ENCODE data around the gene PYROXD2.

Gene PYROXD2

DNA sequence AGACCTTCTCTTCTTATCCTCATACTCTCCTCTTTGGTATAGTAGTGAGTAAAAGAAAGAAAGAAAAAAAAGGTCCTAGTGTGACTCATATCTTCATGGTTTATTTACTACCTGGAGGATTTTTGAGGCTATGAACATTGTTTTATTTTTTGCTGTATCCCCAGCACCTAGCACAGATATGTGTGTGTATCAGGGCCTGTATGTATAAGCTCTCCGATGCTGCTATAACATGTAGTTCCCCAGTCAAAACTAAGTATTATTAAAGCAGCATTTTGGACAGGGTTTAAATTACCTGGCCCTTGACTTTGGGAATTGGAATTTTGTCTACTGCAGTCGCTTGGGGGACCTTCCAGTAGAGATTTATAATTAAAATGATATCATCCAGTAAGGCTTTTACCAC is 46.3 kb downstream of the PYROXD2 start:
- TF ChIP-seq, protein P1, sequence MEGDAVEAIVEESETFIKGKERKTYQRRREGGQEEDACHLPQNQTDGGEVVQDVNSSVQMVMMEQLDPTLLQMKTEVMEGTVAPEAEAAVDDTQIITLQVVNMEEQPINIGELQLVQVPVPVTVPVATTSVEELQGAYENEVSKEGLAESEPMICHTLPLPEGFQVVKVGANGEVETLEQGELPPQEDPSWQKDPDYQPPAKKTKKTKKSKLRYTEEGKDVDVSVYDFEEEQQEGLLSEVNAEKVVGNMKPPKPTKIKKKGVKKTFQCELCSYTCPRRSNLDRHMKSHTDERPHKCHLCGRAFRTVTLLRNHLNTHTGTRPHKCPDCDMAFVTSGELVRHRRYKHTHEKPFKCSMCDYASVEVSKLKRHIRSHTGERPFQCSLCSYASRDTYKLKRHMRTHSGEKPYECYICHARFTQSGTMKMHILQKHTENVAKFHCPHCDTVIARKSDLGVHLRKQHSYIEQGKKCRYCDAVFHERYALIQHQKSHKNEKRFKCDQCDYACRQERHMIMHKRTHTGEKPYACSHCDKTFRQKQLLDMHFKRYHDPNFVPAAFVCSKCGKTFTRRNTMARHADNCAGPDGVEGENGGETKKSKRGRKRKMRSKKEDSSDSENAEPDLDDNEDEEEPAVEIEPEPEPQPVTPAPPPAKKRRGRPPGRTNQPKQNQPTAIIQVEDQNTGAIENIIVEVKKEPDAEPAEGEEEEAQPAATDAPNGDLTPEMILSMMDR (IDR thresholded peaks at IDR 0.05; ENCODE audit: low read depth, low read length, poor library complexity, severe bottlenecking), result no peak
- no peak for TF ChIP-seq EZH2phosphoT487 (IDR thresholded peaks at IDR 0.05; ENCODE audit: borderline replicate concordance, low read length)
- H3K79me2 ChIP-seq (ENCODE audit: control insufficient read depth, low read length), result no peaks in the 10 kb centered on the region
- H3K4me1 ChIP-seq (ENCODE audit: control insufficient read depth, low read length), result no peaks in the 10 kb centered on the region
- H3K9me2 ChIP-seq (replicated peaks; ENCODE audit: control insufficient read depth, low read length), result no peaks in the 10 kb centered on the region
- peaks cover 10% of the 10 kb centered on the region for H3K27me3 ChIP-seq (ENCODE audit: control insufficient read depth, low read length)
- H3K9me3 ChIP-seq (ENCODE audit: control insufficient read depth, insufficient read depth, low read length), result no peaks in the 10 kb centered on the region
- H3K27ac ChIP-seq (ENCODE audit: low read depth, low read length), result no peak overlapping the region
- no peaks in the 10 kb centered on the region for H4K20me1 ChIP-seq (ENCODE audit: control insufficient read depth, insufficient read depth, low read depth, low read length)
- no peaks in the 10 kb centered on the region for H3K36me3 ChIP-seq (ENCODE audit: control insufficient read depth, low read length)
- H3K4me3 ChIP-seq (ENCODE audit: low read length), result no peak overlapping the region
- no peak overlapping the region for H3K4me2 ChIP-seq (ENCODE audit: low read length)
- no peaks in the 10 kb centered on the region for H3F3A ChIP-seq (ENCODE audit: control insufficient read depth, insufficient read depth)

DNA sequence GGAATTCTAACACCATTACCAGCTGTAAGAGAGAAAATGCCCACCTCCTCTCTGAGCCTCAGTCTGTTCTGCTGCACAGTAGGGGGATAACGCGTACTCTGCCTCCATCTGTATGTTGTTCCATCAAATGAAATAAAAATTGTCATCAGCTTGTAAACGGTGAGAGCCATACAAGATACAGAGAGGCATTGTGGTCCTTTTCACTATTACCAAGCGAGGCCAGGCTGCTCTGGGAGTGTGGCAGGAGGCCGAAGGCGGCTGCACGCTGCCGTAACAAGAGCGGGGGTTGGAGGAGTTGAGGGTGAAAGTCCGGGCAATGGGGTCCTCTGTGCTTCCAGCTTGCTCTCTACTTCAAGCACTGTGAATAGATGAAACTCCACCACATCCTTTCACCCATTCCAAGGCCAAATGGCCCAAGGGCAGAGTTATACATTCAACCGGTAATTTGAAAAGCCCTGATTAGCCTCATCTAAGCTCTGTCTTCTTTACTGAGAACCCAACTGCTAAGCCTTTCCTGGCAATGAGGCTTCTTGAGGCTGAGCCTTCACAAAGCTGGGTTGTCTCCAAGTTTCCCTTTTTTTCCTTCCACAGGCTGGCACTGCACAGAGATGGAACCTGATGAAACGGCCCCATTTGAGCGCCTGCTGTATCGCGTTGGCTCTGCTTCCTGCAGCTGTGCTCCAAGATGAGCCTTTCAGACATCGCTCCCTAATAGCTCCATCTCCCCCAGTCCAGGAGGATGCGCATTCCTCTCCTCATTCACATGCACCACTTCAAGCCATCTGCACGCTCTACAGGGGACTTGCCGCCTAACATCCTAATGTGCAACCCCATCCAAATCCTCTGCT is 47.2 kb downstream of the PYROXD2 start:
- H3K9me3 ChIP-seq (ENCODE audit: control insufficient read depth, insufficient read depth, low read length), result no peaks in the 10 kb centered on the region
- TF ChIP-seq, protein P1 (IDR thresholded peaks at IDR 0.05; ENCODE audit: low read depth, low read length, poor library complexity, severe bottlenecking), result no peak
- no peak for TF ChIP-seq EZH2phosphoT487 (IDR thresholded peaks at IDR 0.05; ENCODE audit: borderline replicate concordance, low read length)

DNA sequence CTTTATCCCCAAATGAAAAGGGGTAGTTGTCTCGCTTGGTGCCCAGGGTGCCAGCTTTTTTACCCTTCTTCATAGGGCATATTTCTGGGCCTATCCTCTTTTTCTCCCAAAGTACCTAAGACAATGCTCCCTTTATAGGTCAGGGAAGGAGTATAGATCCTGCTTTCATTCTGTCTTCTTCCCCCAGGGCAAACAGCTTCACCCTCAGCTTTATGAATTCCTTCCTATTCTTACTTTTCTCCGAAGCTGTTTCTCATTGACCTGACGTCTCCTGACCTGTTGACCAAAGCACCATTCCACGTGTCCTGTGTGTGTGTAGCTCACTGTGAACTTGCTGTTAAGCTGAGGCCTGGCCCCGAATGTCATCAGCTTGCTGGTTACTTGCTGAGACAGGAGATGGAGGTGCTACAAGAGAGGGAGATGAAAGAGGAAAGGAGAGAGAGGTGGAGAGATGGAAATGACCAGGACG is 48.9 kb downstream of the PYROXD2 start:
- H3K4me2 ChIP-seq (ENCODE audit: low read length), result no peak overlapping the region
- H3K4me1 ChIP-seq (ENCODE audit: control insufficient read depth, low read length), result no peaks in the 10 kb centered on the region
- H3K9me3 ChIP-seq (ENCODE audit: control insufficient read depth, insufficient read depth, low read length), result no peaks in the 10 kb centered on the region
- TF ChIP-seq EZH2phosphoT487 (IDR thresholded peaks at IDR 0.05; ENCODE audit: borderline replicate concordance, low read length), result no peak
- TF ChIP-seq, protein P1 (IDR thresholded peaks at IDR 0.05; ENCODE audit: low read depth, low read length, poor library complexity, severe bottlenecking), result no peak
- no peaks in the 10 kb centered on the region for H3F3A ChIP-seq (ENCODE audit: control insufficient read depth, insufficient read depth)
- no peaks in the 10 kb centered on the region for H3K9me2 ChIP-seq (replicated peaks; ENCODE audit: control insufficient read depth, low read length)
- no peaks in the 10 kb centered on the region for H4K20me1 ChIP-seq (ENCODE audit: control insufficient read depth, insufficient read depth, low read depth, low read length)
- H3K36me3 ChIP-seq (ENCODE audit: control insufficient read depth, low read length), result no peaks in the 10 kb centered on the region
- H3K27me3 ChIP-seq (ENCODE audit: control insufficient read depth, low read length), result peaks cover 4% of the 10 kb centered on the region
- no peak overlapping the region for H3K4me3 ChIP-seq (ENCODE audit: low read length)
- no peak overlapping the region for H3K27ac ChIP-seq (ENCODE audit: low read depth, low read length)
- H3K79me2 ChIP-seq (ENCODE audit: control insufficient read depth, low read length), result no peaks in the 10 kb centered on the region

More for the DNA sequence above, 47.2 kb downstream of the PYROXD2 start:
- Histone ChIP-seq H3K9me2 (replicated peaks; ENCODE audit: control insufficient read depth, low read length) (no peaks in the 10 kb centered on the region), H3K79me2 (ENCODE audit: control insufficient read depth, low read length) (no peaks in the 10 kb centered on the region), H3K27ac (ENCODE audit: low read depth, low read length) (no peak overlapping the region), H3K4me1 (ENCODE audit: control insufficient read depth, low read length) (no peaks in the 10 kb centered on the region), H3K4me2 (ENCODE audit: low read length) (no peak overlapping the region), H3F3A (ENCODE audit: control insufficient read depth, insufficient read depth) (no peaks in the 10 kb centered on the region), H4K20me1 (ENCODE audit: control insufficient read depth, insufficient read depth, low read depth, low read length) (no peaks in the 10 kb centered on the region), H3K4me3 (ENCODE audit: low read length) (no peak overlapping the region), H3K27me3 (ENCODE audit: control insufficient read depth, low read length) (peaks cover 8% of the 10 kb centered on the region), H3K36me3 (ENCODE audit: control insufficient read depth, low read length) (no peaks in the 10 kb centered on the region)
